Fibroblast of lung (primary cell): Measurements from ENCODE around the gene SCAMP5. TPM values are rescaled to one million over a fixed set of nuclear protein-coding genes. Genes with fewer than 3 reads are reported as not detected.

Experiments used
- DNase-seq, 2 donors: peaks; one replicate each; pipeline versions ENCODE4 v3.0.0 to v3.0.0-alpha.2; 2010; ENCODE audit warnings: low read depth in 2 of 2
- H2AFZ ChIP-seq: 2 replicates; pipeline ENCODE4 v1.5.1; 2012; ENCODE audit warnings: low read length, control low read depth, inconsistent platforms
- H3K27ac ChIP-seq: 2 replicates; pipeline ENCODE4 v1.5.1; 2011; ENCODE audit warnings: low read length, control low read depth; ENCODE audit not compliant: insufficient read depth
- H3K27me3 ChIP-seq: 2 replicates; pipeline ENCODE4 v1.5.1; 2011; ENCODE audit warnings: mild to moderate bottlenecking, low read length; ENCODE audit not compliant: control insufficient read depth, insufficient read depth
- H3K36me3 ChIP-seq: 2 replicates; pipeline ENCODE4 v1.5.1; 2011; ENCODE audit warnings: low read length; ENCODE audit not compliant: control insufficient read depth, insufficient read depth
- H3K4me1 ChIP-seq: 2 replicates; pipeline ENCODE4 v1.5.1; 2011; ENCODE audit warnings: low read length; ENCODE audit not compliant: control insufficient read depth, insufficient read depth; ENCODE audit errors: extremely low read depth
- H3K4me2 ChIP-seq: 2 replicates; pipeline ENCODE4 v1.5.1; 2011; ENCODE audit warnings: low read length, control low read depth; ENCODE audit not compliant: insufficient read depth; ENCODE audit errors: extremely low read depth
- H3K4me3 ChIP-seq, 4 experiments: fragments of 200-600 bp in 1 of 4; sonication (generic) in 1 of 4; replicated peaks in 1 of 4; 2 replicates each; pipeline ENCODE4 v1.5.1; 2011 to 2016; ENCODE audit warnings: low read length in 4 of 4, low read depth in 3 of 4, mild to moderate bottlenecking in 3 of 4, control low read depth in 2 of 4, inconsistent platforms in 1 of 4, mixed read lengths in 1 of 4; ENCODE audit not compliant: insufficient read depth in 1 of 4; ENCODE audit errors: control extremely low read depth in 1 of 4
- H3K79me2 ChIP-seq: 2 replicates; pipeline ENCODE4 v1.5.1; 2012; ENCODE audit warnings: mild to moderate bottlenecking, low read length, inconsistent platforms; ENCODE audit not compliant: control insufficient read depth, insufficient read depth
- H3K9ac ChIP-seq: 2 replicates; pipeline ENCODE4 v1.5.1; 2011; ENCODE audit warnings: mild to moderate bottlenecking, low read length, control low read depth; ENCODE audit not compliant: insufficient read depth
- H3K9me3 ChIP-seq: 2 replicates; pipeline ENCODE4 v1.5.1; 2012; ENCODE audit warnings: low read depth, low read length; ENCODE audit not compliant: control insufficient read depth, insufficient read depth
- H4K20me1 ChIP-seq: 2 replicates; pipeline ENCODE4 v1.5.1; 2011; ENCODE audit warnings: low read length; ENCODE audit not compliant: control insufficient read depth, insufficient read depth; ENCODE audit errors: extremely low read depth
- EZH2 ChIP-seq: IDR thresholded peaks from 2 replicates; pipeline ENCODE4 v1.5.1; 2012; ENCODE audit warnings: low read length, control low read depth, mild to moderate bottlenecking; ENCODE audit errors: missing control alignments
- polyA plus RNA-seq, 2 donors: library from polyadenylated mRNA; depleted of rRNA in 1 of 2; stranded (reverse) in 1 of 2; unstranded in 1 of 2; fragments of >200 nt; gene quantifications; 2 replicates each; pipeline ENCODE4 v1.2.1, GENCODE V29; 2011 to 2012; ENCODE audit warnings: missing spikeins in 1 of 2
- total RNA-seq: library from RNA; depleted of rRNA; stranded (reverse); fragments of >200 nt; gene quantifications from 2 replicates; pipeline ENCODE4 v1.2.1, GENCODE V29; 2014
- TF ChIP-seq, protein P1 (sequence below), 2 donors: IDR thresholded peaks in 1 of 2; conservative IDR thresholded peaks in 1 of 2; 1 replicate in 1 of 2; 2 replicates in 1 of 2; pipeline ENCODE4 v1.5.1; 2011 to 2012; ENCODE audit warnings: low read length in 2 of 2, control low read depth in 1 of 2, inconsistent platforms in 1 of 2, low read depth in 1 of 2, mild to moderate bottlenecking in 1 of 2

SCAMP5 gene
- total and polyA plus RNA-seq, 2 donors (not counting 1 experiment from before 2014, with no cell fraction given) = 0.50 to 0.93 TPM

DNA sequence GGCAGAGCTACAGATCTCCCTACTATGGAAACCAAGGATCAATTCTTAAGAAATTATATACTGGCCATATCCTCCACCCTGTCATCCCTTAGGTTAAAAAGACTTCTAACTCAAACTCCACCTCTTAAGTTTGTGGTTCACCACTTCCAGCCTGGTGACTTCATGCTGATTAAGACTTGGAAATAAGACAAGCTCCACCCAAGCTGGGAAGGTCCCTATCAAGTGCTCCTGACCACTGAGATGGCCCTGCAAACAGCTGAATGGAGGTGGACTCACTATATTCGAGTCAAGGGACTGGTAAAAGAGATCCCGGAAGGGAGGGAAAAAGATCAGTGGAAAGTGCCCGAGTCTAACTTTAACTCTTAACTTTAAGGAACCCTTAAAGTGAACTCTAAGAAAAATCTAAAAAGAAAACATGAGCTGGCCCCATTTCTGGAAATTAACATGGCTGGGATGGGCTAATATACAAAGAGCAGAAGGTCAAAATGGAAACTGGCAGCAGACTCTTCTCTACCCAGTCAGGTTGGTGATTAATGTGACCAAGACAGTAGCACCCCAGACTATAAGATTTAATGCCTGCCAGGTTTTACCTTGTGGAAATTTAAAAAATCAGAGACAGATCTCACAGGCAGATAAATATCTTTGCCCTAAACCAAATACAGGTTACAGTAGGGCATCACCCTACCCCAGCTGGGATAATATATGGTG is 71.9 kb downstream of the SCAMP5 start:
- Histone ChIP-seq H3K79me2 (no peaks in the 10 kb centered on the region), H3K9me3 (no peaks in the 10 kb centered on the region), H3K36me3 (no peaks in the 10 kb centered on the region), H3K27ac (no peak overlapping the region), H3K27me3 (no peaks in the 10 kb centered on the region), H4K20me1 (no peaks in the 10 kb centered on the region), H3K4me1 (peaks cover 3% of the 10 kb centered on the region), H3K4me3 (no peak overlapping the region), H3K9ac (no peak overlapping the region), H2AFZ (no peak overlapping the region), H3K4me2 (no peak overlapping the region)
- TF ChIP-seq, protein P1, sequence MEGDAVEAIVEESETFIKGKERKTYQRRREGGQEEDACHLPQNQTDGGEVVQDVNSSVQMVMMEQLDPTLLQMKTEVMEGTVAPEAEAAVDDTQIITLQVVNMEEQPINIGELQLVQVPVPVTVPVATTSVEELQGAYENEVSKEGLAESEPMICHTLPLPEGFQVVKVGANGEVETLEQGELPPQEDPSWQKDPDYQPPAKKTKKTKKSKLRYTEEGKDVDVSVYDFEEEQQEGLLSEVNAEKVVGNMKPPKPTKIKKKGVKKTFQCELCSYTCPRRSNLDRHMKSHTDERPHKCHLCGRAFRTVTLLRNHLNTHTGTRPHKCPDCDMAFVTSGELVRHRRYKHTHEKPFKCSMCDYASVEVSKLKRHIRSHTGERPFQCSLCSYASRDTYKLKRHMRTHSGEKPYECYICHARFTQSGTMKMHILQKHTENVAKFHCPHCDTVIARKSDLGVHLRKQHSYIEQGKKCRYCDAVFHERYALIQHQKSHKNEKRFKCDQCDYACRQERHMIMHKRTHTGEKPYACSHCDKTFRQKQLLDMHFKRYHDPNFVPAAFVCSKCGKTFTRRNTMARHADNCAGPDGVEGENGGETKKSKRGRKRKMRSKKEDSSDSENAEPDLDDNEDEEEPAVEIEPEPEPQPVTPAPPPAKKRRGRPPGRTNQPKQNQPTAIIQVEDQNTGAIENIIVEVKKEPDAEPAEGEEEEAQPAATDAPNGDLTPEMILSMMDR (conservative IDR thresholded peaks at IDR 0.05 in 1 of 2, IDR thresholded peaks at IDR 0.05 in 1 of 2; ENCODE audit: low read depth in 1 of 2, low read length in 2 of 2) = no peak
- no peak for TF ChIP-seq EZH2
- peak; percentile 35 to 84 for DNase-seq

DNA sequence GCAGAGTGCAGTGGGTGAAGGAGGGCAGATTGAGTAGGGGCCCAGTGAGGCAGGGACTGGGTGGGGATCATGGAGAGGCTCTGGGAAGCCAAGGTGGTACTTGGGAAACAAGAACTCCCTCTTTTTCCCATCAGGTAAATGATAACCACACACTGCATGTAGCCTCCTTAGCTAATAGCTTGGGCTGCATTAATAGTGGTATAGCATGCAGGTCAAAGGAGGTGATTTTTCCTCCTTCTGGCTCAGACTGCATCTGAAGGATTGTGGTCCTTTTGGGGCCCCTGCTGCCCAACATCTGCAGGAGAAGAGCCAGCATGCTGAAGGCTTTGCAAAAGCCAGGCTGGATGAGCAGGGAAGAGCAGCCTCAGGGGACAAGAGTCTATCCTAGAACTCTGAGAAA is 73.4 kb downstream of the SCAMP5 start:
- no peak overlapping the region for H3K4me3 ChIP-seq
- H2AFZ ChIP-seq = no peak overlapping the region
- H3K36me3 ChIP-seq = no peaks in the 10 kb centered on the region
- no peaks in the 10 kb centered on the region for H4K20me1 ChIP-seq
- H3K9me3 ChIP-seq = no peaks in the 10 kb centered on the region
- no peaks in the 10 kb centered on the region for H3K27me3 ChIP-seq
- H3K27ac ChIP-seq = no peak overlapping the region
- no peak overlapping the region for H3K4me2 ChIP-seq
- no peaks in the 10 kb centered on the region for H3K79me2 ChIP-seq
- no peak for DNase-seq
- no peak overlapping the region for H3K9ac ChIP-seq
- TF ChIP-seq EZH2 = no peak
- H3K4me1 ChIP-seq = peaks cover 3% of the 10 kb centered on the region

DNA sequence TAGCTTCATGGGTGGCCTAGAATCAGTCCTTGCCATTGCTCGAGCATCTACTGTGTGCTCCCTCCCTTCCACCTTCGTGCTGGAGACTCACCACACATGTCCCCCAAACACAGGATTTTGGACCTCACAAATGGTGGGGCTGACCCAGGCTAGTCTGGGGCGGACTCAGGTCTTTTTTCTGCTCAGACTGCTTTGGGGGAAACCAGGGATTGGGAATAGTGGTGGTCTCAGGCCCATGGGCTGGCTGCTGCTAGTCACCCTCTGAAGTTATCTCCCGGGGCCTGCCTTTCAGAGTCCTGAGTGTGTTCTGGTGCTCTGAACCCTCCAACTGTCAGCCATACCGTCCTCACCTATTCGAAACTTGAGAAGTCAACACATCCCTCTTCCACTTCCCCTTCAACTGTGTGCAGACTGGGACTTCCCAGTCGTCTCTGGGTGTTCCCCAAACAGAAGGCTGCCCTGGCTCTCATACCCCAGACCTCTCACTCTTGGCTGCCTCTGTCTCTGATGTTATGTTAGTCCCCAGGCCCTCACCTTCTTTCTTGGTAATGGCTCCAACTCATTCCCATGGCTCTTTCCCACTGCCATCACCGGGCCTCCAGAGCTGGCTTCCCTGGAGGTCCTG is 74.0 kb downstream of the SCAMP5 start:
- H3K4me2 ChIP-seq = no peak overlapping the region
- no peak for DNase-seq
- no peak overlapping the region for H3K27ac ChIP-seq
- no peaks in the 10 kb centered on the region for H3K79me2 ChIP-seq
- H3K9ac ChIP-seq = no peak overlapping the region
- H3K4me1 ChIP-seq = peaks cover 3% of the 10 kb centered on the region
- no peaks in the 10 kb centered on the region for H3K9me3 ChIP-seq
- H3K36me3 ChIP-seq = no peaks in the 10 kb centered on the region
- no peaks in the 10 kb centered on the region for H4K20me1 ChIP-seq
- H3K27me3 ChIP-seq = no peaks in the 10 kb centered on the region
- H2AFZ ChIP-seq = no peak overlapping the region
- H3K4me3 ChIP-seq = no peak overlapping the region
- TF ChIP-seq EZH2 = no peak
- TF ChIP-seq, protein P1 (conservative IDR thresholded peaks at IDR 0.05 in 1 of 2, IDR thresholded peaks at IDR 0.05 in 1 of 2; ENCODE audit: low read depth in 1 of 2, low read length in 2 of 2) = no peak
